Neural progenitor cell (in vitro differentiated cells): ENCODE data around the gene PHRF1. TPM values are rescaled to one million over a fixed set of nuclear protein-coding genes. Genes with fewer than 3 reads are reported as not detected.

Source experiments
- DNase-seq: peaks from one replicate; pipeline ENCODE4 v3.0.0-alpha.2; 2016; ENCODE audit warnings: low spot score
- H2AFZ ChIP-seq: fragments of 200-600 bp; sonication (generic); replicated peaks from 2 replicates; pipeline ENCODE4 v1.6.1; 2016; ENCODE audit warnings: antibody characterized with exemption
- H3F3A ChIP-seq: fragments of 200-600 bp; sonication (generic); 2 replicates; pipeline ENCODE4 v1.6.1; 2016; ENCODE audit warnings: antibody characterized with exemption, low read depth
- H3K27ac ChIP-seq: fragments of 200-600 bp; sonication (generic); 2 replicates; pipeline ENCODE4 v1.5.1; 2016; ENCODE audit warnings: mild to moderate bottlenecking
- H3K27me3 ChIP-seq: fragments of 200-600 bp; sonication (generic); 2 replicates; pipeline ENCODE4 v1.6.1; 2016; ENCODE audit warnings: mild to moderate bottlenecking, moderate library complexity
- H3K36me3 ChIP-seq: fragments of 200-600 bp; sonication (generic); 2 replicates; pipeline ENCODE4 v1.5.1; 2016
- H3K4me1 ChIP-seq: fragments of 200-600 bp; sonication (generic); 2 replicates; pipeline ENCODE4 v1.6.1; 2016; ENCODE audit warnings: mixed run types
- H3K4me2 ChIP-seq: fragments of 200-600 bp; sonication (generic); 2 replicates; pipeline ENCODE4 v1.6.1; 2016
- H3K4me3 ChIP-seq: fragments of 200-600 bp; sonication (generic); 2 replicates; pipeline ENCODE4 v1.5.1; 2016
- H3K79me2 ChIP-seq: fragments of 200-600 bp; sonication (generic); 2 replicates; pipeline ENCODE4 v1.6.1; 2016; ENCODE audit warnings: low read depth
- H3K9ac ChIP-seq: fragments of 200-600 bp; sonication (generic); 2 replicates; pipeline ENCODE4 v1.6.1; 2016
- H3K9me3 ChIP-seq: fragments of 200-600 bp; sonication (generic); 2 replicates; pipeline ENCODE4 v1.5.1; 2016; ENCODE audit warnings: low read depth
- H4K20me1 ChIP-seq: fragments of 200-600 bp; sonication (generic); 2 replicates; pipeline ENCODE4 v1.6.1; 2016; ENCODE audit warnings: low read depth
- H3K27ac Mint-ChIP-seq: 3 replicates; pipeline ENCODE4 v1.8.0; 2021; ENCODE audit warnings: mixed read lengths
- H3K27me3 Mint-ChIP-seq: 2 replicates; pipeline ENCODE4 v1.8.0; 2022; ENCODE audit warnings: low read depth, mild to moderate bottlenecking, inconsistent platforms, moderate library complexity, mixed read lengths; ENCODE audit not compliant: insufficient read depth
- H3K36me3 Mint-ChIP-seq: 3 replicates; pipeline ENCODE4 v1.8.0; 2021; ENCODE audit warnings: mixed read lengths
- H3K4me1 Mint-ChIP-seq: 3 replicates; pipeline ENCODE4 v1.8.0; 2021; ENCODE audit warnings: mixed read lengths
- H3K4me3 Mint-ChIP-seq: 3 replicates; pipeline ENCODE4 v1.8.0; 2021; ENCODE audit warnings: mild to moderate bottlenecking, moderate library complexity, mixed read lengths
- H3K9me3 Mint-ChIP-seq: 3 replicates; pipeline ENCODE4 v1.8.0; 2020; ENCODE audit warnings: mixed read lengths
- CTCF ChIP-seq: fragments of 200-600 bp; sonication (generic); IDR thresholded peaks from 2 replicates; pipeline ENCODE4 v1.5.1; 2017; ENCODE audit warnings: antibody characterized with exemption, mild to moderate bottlenecking
- EZH2 ChIP-seq: fragments of 200-600 bp; sonication (generic); IDR thresholded peaks from 2 replicates; pipeline ENCODE4 v1.6.1; 2017; ENCODE audit warnings: antibody characterized with exemption, mild to moderate bottlenecking, moderate library complexity
- EZH2phosphoT487 ChIP-seq: fragments of 200-600 bp; sonication (generic); IDR thresholded peaks from 2 replicates; pipeline ENCODE4 v1.6.1; 2017; ENCODE audit warnings: antibody characterized with exemption
- total RNA-seq: library from RNA; depleted of rRNA; stranded (reverse); fragments of >200 nt; gene quantifications from 2 replicates; pipeline ENCODE4 v1.2.3, GENCODE V29; 2015; ENCODE audit warnings: low replicate concordance

The PHRF1 gene
- total RNA-seq, 1 donor from 2014 or later, result 9.8 TPM

GRCh38 chr11:578276-579035 is 2.2 kb downstream of the PHRF1 start:
- Mint-ChIP-seq H3K36me3 (peaks cover 10% of the 10 kb centered on the region), H3K4me3 (peak overlapping the region; percentile 95), H3K27me3 (peaks cover 6% of the 10 kb centered on the region), H3K27ac (no peak overlapping the region), H3K4me1 (peaks cover 36% of the 10 kb centered on the region), H3K9me3 (no peaks in the 10 kb centered on the region)
- no peaks in the 10 kb centered on the region for H3K9me3 ChIP-seq
- no peak for TF ChIP-seq EZH2phosphoT487
- no peak for TF ChIP-seq CTCF
- TF ChIP-seq EZH2, result no peak
- DNase-seq, result no peak
- peak overlapping the region; percentile 100 for H3K4me2 ChIP-seq
- no peak overlapping the region for H2AFZ ChIP-seq
- peaks cover 15% of the 10 kb centered on the region for H3K27me3 ChIP-seq
- H4K20me1 ChIP-seq, result peaks cover 73% of the 10 kb centered on the region
- H3K79me2 ChIP-seq, result peaks cover 71% of the 10 kb centered on the region
- H3K9ac ChIP-seq, result peak overlapping the region; percentile 98
- peaks cover 20% of the 10 kb centered on the region for H3K4me1 ChIP-seq
- H3K36me3 ChIP-seq, result no peaks in the 10 kb centered on the region
- H3K4me3 ChIP-seq, result peak overlapping the region; percentile 93
- peaks cover 23% of the 10 kb centered on the region for H3F3A ChIP-seq
- no peak overlapping the region for H3K27ac ChIP-seq

GRCh38 chr11:579830-580601 is 3.7 kb downstream of the PHRF1 start:
- Histone ChIP-seq H2AFZ (no peak overlapping the region), H3K4me1 (peaks cover 11% of the 10 kb centered on the region), H3F3A (peaks cover 13% of the 10 kb centered on the region), H3K79me2 (peaks cover 78% of the 10 kb centered on the region), H3K9me3 (no peaks in the 10 kb centered on the region), H3K36me3 (no peaks in the 10 kb centered on the region), H3K27ac (no peak overlapping the region), H4K20me1 (peaks cover 76% of the 10 kb centered on the region), H3K4me3 (no peak overlapping the region), H3K27me3 (peaks cover 4% of the 10 kb centered on the region), H3K9ac (peak overlapping the region; percentile 40), H3K4me2 (no peak overlapping the region)
- DNase-seq, result no peak
- Mint-ChIP-seq H3K4me1 (peaks cover 23% of the 10 kb centered on the region), H3K36me3 (peaks cover 10% of the 10 kb centered on the region), H3K9me3 (no peaks in the 10 kb centered on the region), H3K27me3 (peaks cover 2% of the 10 kb centered on the region), H3K27ac (peak overlapping the region; percentile 78), H3K4me3 (peak overlapping the region; percentile 69)
- TF ChIP-seq EZH2phosphoT487 (no peak), EZH2 (no peak), CTCF (no peak)

GRCh38 chr11:581342-581741 is 5.1 kb downstream of the PHRF1 start:
- H3K36me3 ChIP-seq, result no peaks in the 10 kb centered on the region
- DNase-seq, result no peak
- no peak overlapping the region for H3K4me3 ChIP-seq
- H3K36me3 Mint-ChIP-seq, result peaks cover 13% of the 10 kb centered on the region
- peaks cover 10% of the 10 kb centered on the region for H3K4me1 ChIP-seq
- no peaks in the 10 kb centered on the region for H3K27me3 Mint-ChIP-seq
- H2AFZ ChIP-seq, result no peak overlapping the region
- no peak overlapping the region for H3K4me2 ChIP-seq
- TF ChIP-seq EZH2 (no peak), CTCF (no peak), EZH2phosphoT487 (no peak)
- no peaks in the 10 kb centered on the region for H3K27me3 ChIP-seq
- no peaks in the 10 kb centered on the region for H3K9me3 ChIP-seq
- H3K79me2 ChIP-seq, result peaks cover 77% of the 10 kb centered on the region
- H3K9me3 Mint-ChIP-seq, result no peaks in the 10 kb centered on the region
- H3K27ac Mint-ChIP-seq, result no peak overlapping the region
- H4K20me1 ChIP-seq, result peaks cover 77% of the 10 kb centered on the region
- H3K9ac ChIP-seq, result no peak overlapping the region
- peaks cover 21% of the 10 kb centered on the region for H3K4me1 Mint-ChIP-seq
- H3K4me3 Mint-ChIP-seq, result no peak overlapping the region
- H3K27ac ChIP-seq, result no peak overlapping the region
- H3F3A ChIP-seq, result peaks cover 10% of the 10 kb centered on the region
